GM21717 (cell line): ENCODE measurements around the gene LPAR5.
"Not testable (repeated sequence)": the region's sequence is repeated elsewhere in the genome, so short reads cannot be mapped to it uniquely, and the experiment has no call there.

Experiments
- ATAC-seq: cut with Tn5 transposase; IDR thresholded peaks from one replicate; pipeline ENCODE4 v1.9.1; 2021; ENCODE audit warnings: mild to moderate bottlenecking, moderate library complexity; ENCODE audit not compliant: unreplicated experiment

LPAR5 gene

GRCh38 chr12:6607751-6608591 lies 27.8 kb downstream of the LPAR5 start:
- ATAC-seq = peak; percentile 33

- no peak for ATAC-seq
Measured at GRCh38 chr12:6606331-6607131, 29.2 kb downstream of the LPAR5 start.

- no peak for ATAC-seq
Measured at GRCh38 chr12:6605421-6606330, 30.1 kb downstream of the LPAR5 start.

GRCh38 chr12:6604259-6605029 lies 31.3 kb downstream of the LPAR5 start:
- ATAC-seq = no peak

- no peak for ATAC-seq
Measured at GRCh38 chr12:6603095-6603567, 32.6 kb downstream of the LPAR5 start.

GRCh38 chr12:6602526-6602925 lies 33.2 kb downstream of the LPAR5 start:
- ATAC-seq = no peak

GRCh38 chr12:6595673-6596072 lies 40.1 kb downstream of the LPAR5 start:
- not testable (repeated sequence) for ATAC-seq

GRCh38 chr12:6592087-6592486 lies 43.7 kb downstream of the LPAR5 start:
- no peak for ATAC-seq

- not testable (repeated sequence) for ATAC-seq
Measured at GRCh38 chr12:6586569-6586968, 49.2 kb downstream of the LPAR5 start.

- ATAC-seq = no peak
Measured at GRCh38 chr12:6584293-6584692, 51.5 kb downstream of the LPAR5 start.

GRCh38 chr12:6582959-6583358 lies 52.8 kb downstream of the LPAR5 start:
- no peak for ATAC-seq

- ATAC-seq = no peak
Measured at GRCh38 chr12:6582196-6582595, 53.6 kb downstream of the LPAR5 start.

- no peak for ATAC-seq
Measured at GRCh38 chr12:6575648-6576047, 60.1 kb downstream of the LPAR5 start.

GRCh38 chr12:6574576-6575295 lies 61.0 kb downstream of the LPAR5 start:
- ATAC-seq = no peak

GRCh38 chr12:6573001-6573400 lies 62.8 kb downstream of the LPAR5 start:
- no peak for ATAC-seq

GRCh38 chr12:6570264-6570887 lies 65.4 kb downstream of the LPAR5 start:
- ATAC-seq = no peak

GRCh38 chr12:6569786-6570185 lies 66.0 kb downstream of the LPAR5 start:
- no peak for ATAC-seq

GRCh38 chr12:6569312-6569711 lies 66.4 kb downstream of the LPAR5 start:
- no peak for ATAC-seq
